MCF 10A (cell line): ENCODE data around the gene GAP43. TPM values are rescaled to one million over a fixed set of nuclear protein-coding genes. Genes with fewer than 3 reads are reported as not detected.

Experiments used
- BruUV-seq: library from RNA; stranded (reverse); fragments of 400-500 nt; replicated peaks from 2 replicates; lab custom pipeline; 2021; lab: Mats Ljungman, UMichigan
- CTCF ChIA-PET: fragments of 300-600 bp; sonication (Branson Sonifier 250); formaldehyde crosslinking; extraction: SDS; loops from one replicate; lab custom pipeline; 2021; ENCODE audit warnings: antibody characterized with exemption, inconsistent platforms; lab: Yijun Ruan, JAX
- POLR2A ChIA-PET: fragments of 300-600, 350-650 bp; sonication (Branson Sonifier 250); formaldehyde crosslinking; extraction: SDS; loops from one replicate; lab custom pipeline; 2020; ENCODE audit warnings: antibody characterized with exemption, inconsistent platforms; lab: Yijun Ruan, JAX
- DNase-seq: peaks from one replicate; pipeline ENCODE4 v3.0.0-alpha.2; 2018; ENCODE audit not compliant: unreplicated experiment
- H3K27ac Mint-ChIP-seq: one replicate; pipeline ENCODE4 v1.8.0; 2022; ENCODE audit warnings: mild to moderate bottlenecking, low read depth, mixed read lengths; ENCODE audit not compliant: unreplicated experiment
- H3K27me3 Mint-ChIP-seq: one replicate; pipeline ENCODE4 v1.8.0; 2022; ENCODE audit warnings: mixed read lengths; ENCODE audit not compliant: insufficient read depth, unreplicated experiment
- H3K36me3 Mint-ChIP-seq: one replicate; pipeline ENCODE4 v1.8.0; 2022; ENCODE audit warnings: mild to moderate bottlenecking, moderate library complexity, mixed read lengths; ENCODE audit not compliant: insufficient read depth, unreplicated experiment
- H3K4me1 Mint-ChIP-seq: one replicate; pipeline ENCODE4 v1.8.0; 2022; ENCODE audit warnings: mixed read lengths; ENCODE audit not compliant: insufficient read depth, unreplicated experiment
- H3K4me3 Mint-ChIP-seq: one replicate; pipeline ENCODE4 v1.8.0; 2022; ENCODE audit warnings: mild to moderate bottlenecking, moderate library complexity, mixed read lengths; ENCODE audit not compliant: unreplicated experiment
- H3K9me3 Mint-ChIP-seq: one replicate; pipeline ENCODE4 v1.8.0; 2022; ENCODE audit warnings: mixed read lengths; ENCODE audit not compliant: unreplicated experiment
- CTCF ChIP-seq: fragments of 200-600 bp; IDR thresholded peaks from one replicate; pipeline ENCODE4 v1.8.0; 2022; ENCODE audit warnings: antibody characterized with exemption, mild to moderate bottlenecking; ENCODE audit not compliant: unreplicated experiment
- intact Hi-C: fragments of 100-400 bp; cut with micrococcal nuclease; formaldehyde crosslinking; loops from 2 replicates; pipeline ENCODE4 v1.14.1; 2022
- total RNA-seq: library from RNA; stranded (reverse); gene quantifications from 2 replicates; pipeline ENCODE4 v1.2.3, GENCODE V29; 2022

Gene GAP43
- total RNA-seq, 1 experiment from 2014 or later, result not detected

GRCh38 chr3:115687721-115688120 is 64.4 kb downstream of the GAP43 start:
- no peak for DNase-seq
- H3K4me3 Mint-ChIP-seq, result no peak overlapping the region
- TF ChIP-seq CTCF, result no peak
- CTCF ChIA-PET, result interaction anchor here (0.6 to 1.9 kb wide), 4 partner anchors 250 to 1304 kb away, joined by 3 to 14 read pairs (median 5); no protein-coding TSS in a partner anchor
- intact Hi-C loops, result no loop called here
- no peaks in the 10 kb centered on the region for H3K36me3 Mint-ChIP-seq
- POLR2A ChIA-PET, result no interaction called here
- no peak overlapping the region for H3K27ac Mint-ChIP-seq
- H3K9me3 Mint-ChIP-seq, result no peaks in the 10 kb centered on the region
- no peaks in the 10 kb centered on the region for H3K27me3 Mint-ChIP-seq
- no peaks in the 10 kb centered on the region for H3K4me1 Mint-ChIP-seq
- BruUV-seq, result no TSS peak

DNA sequence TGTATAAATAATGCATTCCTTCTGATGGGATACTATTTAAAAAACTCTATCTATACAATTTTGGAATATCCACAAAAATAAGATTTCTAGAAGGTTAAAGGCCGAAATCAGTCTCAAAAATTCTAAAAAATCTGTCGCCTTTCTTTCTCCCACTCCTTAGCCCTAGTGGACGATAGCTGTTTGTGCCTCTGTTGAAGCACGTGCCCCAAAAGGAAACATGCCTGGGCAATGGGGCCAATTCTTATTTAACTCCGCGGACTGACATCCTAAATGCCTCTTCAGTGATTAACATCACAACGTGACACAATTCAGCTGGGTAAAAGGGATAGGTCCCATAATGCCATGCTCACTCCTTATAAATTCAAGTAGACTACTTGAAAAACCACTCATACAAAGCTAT is 65.1 kb downstream of the GAP43 start:
- Mint-ChIP-seq H3K4me3 (no peak overlapping the region), H3K9me3 (no peaks in the 10 kb centered on the region), H3K36me3 (no peaks in the 10 kb centered on the region), H3K27ac (no peak overlapping the region), H3K4me1 (peaks cover 5% of the 10 kb centered on the region), H3K27me3 (no peaks in the 10 kb centered on the region)
- no TSS peak for BruUV-seq
- POLR2A ChIA-PET, result no interaction called here
- intact Hi-C loops, result no loop called here
- DNase-seq, result no peak
- TF ChIP-seq CTCF, result no peak
- CTCF ChIA-PET, result interaction anchor here (0.6 to 1.9 kb wide), 4 partner anchors 251 to 594 kb away, joined by 3 to 14 read pairs (median 4); no protein-coding TSS in a partner anchor

- Mint-ChIP-seq H3K36me3 (no peaks in the 10 kb centered on the region), H3K27me3 (no peaks in the 10 kb centered on the region), H3K4me1 (peaks cover 5% of the 10 kb centered on the region), H3K27ac (no peak overlapping the region), H3K9me3 (no peaks in the 10 kb centered on the region), H3K4me3 (no peak overlapping the region)
- DNase-seq, result no peak
- intact Hi-C loops, result no loop called here
- CTCF ChIA-PET, result interaction anchor here (1.0 to 1.9 kb wide), 3 partner anchors 95 to 472 kb away, joined by 3 to 14 read pairs (median 3); no protein-coding TSS in a partner anchor
- POLR2A ChIA-PET, result no interaction called here
- TF ChIP-seq CTCF, result no peak
- BruUV-seq, result no TSS peak
Observed at GRCh38 chr3:115689928-115690327, 66.6 kb downstream of the GAP43 start.

GRCh38 chr3:115691964-115692363 is 68.7 kb downstream of the GAP43 start:
- intact Hi-C loops, result loop anchor here (1.0 kb wide), 1 partner anchor 865 kb away; no protein-coding TSS in a partner anchor
- Mint-ChIP-seq H3K9me3 (no peaks in the 10 kb centered on the region), H3K27me3 (no peaks in the 10 kb centered on the region), H3K4me3 (no peak overlapping the region), H3K36me3 (no peaks in the 10 kb centered on the region), H3K4me1 (peaks cover 21% of the 10 kb centered on the region), H3K27ac (no peak overlapping the region)
- TF ChIP-seq CTCF, result no peak
- DNase-seq, result no peak
- BruUV-seq, result no TSS peak
- POLR2A ChIA-PET, result interaction anchor here (0.6 to 1.2 kb wide), 2 partner anchors 8 to 474 kb away, joined by 3 to 4 read pairs; no protein-coding TSS in a partner anchor
- CTCF ChIA-PET, result interaction anchor here (0.6 to 1.5 kb wide), 9 partner anchors 11 to 645 kb away, joined by 3 to 24 read pairs (median 3); no protein-coding TSS in a partner anchor
